ENCODE results near the gene DAB2IP. TPM values are rescaled to one million over a fixed set of nuclear protein-coding genes. Genes with fewer than 3 reads are reported as not detected.

The DAB2IP gene
- total RNA-seq, 2 experiments from 2014 or later: 0.06 TPM; not detected in 1

- no peak for DNase-seq
- H3K9me3 ChIP-seq (ENCODE audit: control insufficient read depth in 1 of 2, insufficient read depth in 1 of 2, low read length in 2 of 2): no peaks in the 10 kb centered on the region
- intact Hi-C loops (cut with DNase I, micrococcal nuclease): no loop called here
- CTCF ChIA-PET: no interaction called here
- POLR2A ChIA-PET: no interaction called here
- no peak overlapping the region for H3K4me3 ChIP-seq (ENCODE audit: low read length)
- H3K36me3 Mint-ChIP-seq (ENCODE audit: low read depth): no peaks in the 10 kb centered on the region
- no peak overlapping the region for H3K4me3 Mint-ChIP-seq
- ATAC-seq (ENCODE audit: poor library complexity): no peak
- peaks cover 5 to 7% of the 10 kb centered on the region in 2 experiments for H3K27me3 ChIP-seq (ENCODE audit: control insufficient read depth in 1 of 2, insufficient read depth in 2 of 2, low read length in 2 of 2)
- peaks cover 28% of the 10 kb centered on the region for H3K27me3 Mint-ChIP-seq
- H3K27ac ChIP-seq (ENCODE audit: low read depth in 1 of 2, low read length in 2 of 2): no peak overlapping the region
- H3K27ac Mint-ChIP-seq: no peak overlapping the region
- TF ChIP-seq CTCF (IDR thresholded peaks at IDR 0.05): no peak
- no peaks in the 10 kb centered on the region for H3K36me3 ChIP-seq (ENCODE audit: insufficient read depth, low read length)
- H3K4me1 ChIP-seq (ENCODE audit: insufficient read depth, low read length): no peaks in the 10 kb centered on the region
- no peaks in the 10 kb centered on the region for H3K4me1 Mint-ChIP-seq (ENCODE audit: low read depth)
- no peaks in the 10 kb centered on the region for H3K9me3 Mint-ChIP-seq
Observed at GRCh38 chr9:121671612-121672155, 20.2 kb downstream of the DAB2IP start.

- POLR2A ChIA-PET: no interaction called here
- Mint-ChIP-seq H3K9me3 (no peaks in the 10 kb centered on the region), H3K36me3 (ENCODE audit: low read depth) (no peaks in the 10 kb centered on the region), H3K4me3 (no peak overlapping the region), H3K27me3 (peaks cover 28% of the 10 kb centered on the region), H3K27ac (no peak overlapping the region), H3K4me1 (ENCODE audit: low read depth) (no peaks in the 10 kb centered on the region)
- no peaks in the 10 kb centered on the region for H3K4me1 ChIP-seq (ENCODE audit: insufficient read depth, low read length)
- intact Hi-C loops (cut with DNase I, micrococcal nuclease): no loop called here
- H3K36me3 ChIP-seq (ENCODE audit: insufficient read depth, low read length): no peaks in the 10 kb centered on the region
- no peaks in the 10 kb centered on the region for H3K9me3 ChIP-seq (ENCODE audit: control insufficient read depth in 1 of 2, insufficient read depth in 1 of 2, low read length in 2 of 2)
- peaks cover 5 to 7% of the 10 kb centered on the region in 2 experiments for H3K27me3 ChIP-seq (ENCODE audit: control insufficient read depth in 1 of 2, insufficient read depth in 2 of 2, low read length in 2 of 2)
- ATAC-seq (ENCODE audit: poor library complexity): no peak
- CTCF ChIA-PET: no interaction called here
- no peak overlapping the region for H3K27ac ChIP-seq (ENCODE audit: low read depth in 1 of 2, low read length in 2 of 2)
- no peak for TF ChIP-seq CTCF (IDR thresholded peaks at IDR 0.05)
- no peak for DNase-seq
- no peak overlapping the region for H3K4me3 ChIP-seq (ENCODE audit: low read length)
Observed at GRCh38 chr9:121672213-121672612, 20.8 kb downstream of the DAB2IP start.

GRCh38 chr9:121672986-121673385 is 21.6 kb downstream of the DAB2IP start:
- Histone ChIP-seq H3K36me3 (ENCODE audit: insufficient read depth, low read length) (no peaks in the 10 kb centered on the region), H3K27ac (ENCODE audit: low read depth in 1 of 2, low read length in 2 of 2) (no peak overlapping the region), H3K4me1 (ENCODE audit: insufficient read depth, low read length) (no peaks in the 10 kb centered on the region), H3K4me3 (ENCODE audit: low read length) (no peak overlapping the region), H3K27me3 (ENCODE audit: control insufficient read depth in 1 of 2, insufficient read depth in 2 of 2, low read length in 2 of 2) (peaks cover 5 to 7% of the 10 kb centered on the region in 2 experiments), H3K9me3 (ENCODE audit: control insufficient read depth in 1 of 2, insufficient read depth in 1 of 2, low read length in 2 of 2) (no peaks in the 10 kb centered on the region)
- Mint-ChIP-seq H3K27me3 (peaks cover 28% of the 10 kb centered on the region), H3K4me3 (no peak overlapping the region), H3K27ac (no peak overlapping the region), H3K36me3 (ENCODE audit: low read depth) (no peaks in the 10 kb centered on the region), H3K9me3 (no peaks in the 10 kb centered on the region), H3K4me1 (ENCODE audit: low read depth) (no peaks in the 10 kb centered on the region)
- ChIA-PET CTCF (no interaction called here), POLR2A (no interaction called here)
- intact Hi-C loops (cut with DNase I, micrococcal nuclease): no loop called here
- TF ChIP-seq CTCF (IDR thresholded peaks at IDR 0.05): no peak
- no peak for DNase-seq
- ATAC-seq (ENCODE audit: poor library complexity): no peak

Measured in CD4-positive, alpha-beta T cell (primary cell).